Fibroblast of skin of left biceps (primary cell): ENCODE measurements around the gene CHST10.
"Not testable (repeated sequence)": the region's sequence is repeated elsewhere in the genome, so short reads cannot be mapped to it uniquely, and the experiment has no call there.

Source experiments
- DNase-seq, 2 experiments: peaks; one replicate each; pipeline ENCODE4 v3.0.0-alpha.2; 2013; ENCODE audit warnings: low read depth in 2 of 2

The CHST10 gene

DNA sequence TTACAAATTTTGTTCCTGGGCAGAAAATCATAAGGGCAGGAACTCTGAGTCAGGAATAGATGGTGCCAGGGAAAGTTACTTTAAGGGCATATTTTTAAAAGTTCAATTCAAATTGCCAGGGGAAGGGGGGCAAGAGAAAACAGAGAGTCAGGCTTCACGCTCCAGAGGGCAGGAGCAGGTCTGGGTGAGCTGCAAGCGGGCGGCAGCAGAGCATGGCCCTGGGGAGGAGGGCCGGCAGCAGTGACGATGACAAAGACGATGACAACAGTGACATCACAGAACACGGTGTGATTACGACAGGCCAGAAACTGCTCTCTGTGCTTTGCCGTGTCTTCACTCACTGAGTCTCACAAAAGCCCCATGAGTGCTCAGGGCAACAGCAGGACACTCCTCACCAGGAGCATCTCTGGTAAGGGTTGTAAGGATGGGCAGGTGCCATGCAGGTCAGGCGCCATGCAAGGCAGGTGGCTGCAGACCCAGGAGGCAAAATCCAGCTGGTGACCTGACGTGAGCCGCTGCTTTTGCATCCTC, 23.3 kb downstream of the CHST10 start:
- no peak for DNase-seq

DNA sequence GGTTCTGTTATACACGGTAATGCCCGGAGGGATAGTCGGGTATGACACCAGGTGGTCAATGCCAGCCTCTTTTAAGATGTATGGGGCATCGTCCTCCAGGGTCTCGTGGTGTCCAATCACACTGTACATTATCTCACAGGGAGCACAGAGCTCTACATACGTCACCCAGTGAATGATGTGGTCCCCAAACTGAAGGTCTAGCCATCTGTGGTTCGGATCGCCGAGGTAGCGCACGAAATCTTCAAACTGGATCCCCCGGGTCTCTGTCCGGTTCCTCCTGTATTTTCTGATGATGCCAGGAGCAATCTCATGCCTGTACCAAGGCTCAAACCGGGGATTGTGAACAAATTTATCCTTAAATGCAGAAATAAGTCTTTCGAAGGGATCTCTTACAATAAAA, 24.1 kb downstream of the CHST10 start:
- no peak for DNase-seq

DNA sequence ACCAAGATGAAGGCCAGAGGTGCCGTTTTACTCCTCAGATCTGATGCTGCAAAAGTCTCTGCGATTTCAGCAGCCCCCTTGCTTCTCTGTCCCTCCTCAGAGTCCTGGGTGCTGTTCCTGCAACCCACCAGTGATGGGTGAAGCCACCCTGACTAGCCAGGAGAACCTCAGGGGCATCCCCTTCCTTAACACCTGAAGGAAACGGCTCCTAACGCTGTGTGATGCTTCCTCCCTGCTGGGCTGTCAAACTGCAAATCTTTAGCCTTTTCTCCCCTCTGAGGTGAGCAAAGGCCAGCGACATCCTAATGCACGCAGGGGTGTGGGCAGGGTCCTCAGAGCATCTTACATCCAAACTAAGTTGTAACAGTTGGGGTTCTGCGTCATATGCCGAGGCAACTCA, 24.8 kb downstream of the CHST10 start:
- no peak for DNase-seq

DNA sequence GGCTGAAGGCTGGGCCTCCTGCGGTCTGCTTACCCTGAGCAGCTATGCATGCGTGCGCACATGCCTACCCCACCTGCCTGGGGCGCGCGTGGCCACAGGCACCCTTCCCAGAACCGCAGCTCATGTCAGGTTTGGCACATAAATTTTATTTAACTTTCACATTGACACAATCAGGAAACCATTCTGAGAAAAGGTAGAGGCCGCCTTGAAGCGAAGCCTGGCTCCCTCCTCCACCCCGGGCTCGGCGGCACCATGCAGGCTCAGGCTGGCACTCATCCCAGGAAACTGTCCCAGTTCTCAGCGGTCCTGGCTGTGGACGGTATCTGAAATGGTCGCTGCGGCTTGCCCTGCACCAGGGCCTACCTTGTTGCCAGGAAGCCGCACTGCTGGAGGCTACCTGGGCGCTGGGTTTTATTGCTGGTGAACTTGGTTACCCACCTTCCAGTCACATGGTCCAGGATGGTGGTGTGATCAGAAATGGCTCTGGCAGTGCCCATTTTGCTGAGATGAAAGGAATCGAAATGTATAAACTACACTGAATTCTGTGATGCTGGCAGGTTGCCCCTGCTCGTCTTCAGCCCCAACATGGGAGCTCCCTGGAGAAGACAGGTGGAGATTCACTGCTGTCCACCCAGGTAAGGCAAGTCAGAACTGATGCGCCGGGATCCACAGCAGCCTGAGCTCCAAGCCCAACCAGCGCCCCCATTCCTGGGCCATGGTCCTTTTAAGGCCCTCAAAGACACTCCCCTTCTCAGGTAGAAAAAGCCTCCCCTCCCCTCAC, 25.5 kb downstream of the CHST10 start:
- no peak for DNase-seq

DNA sequence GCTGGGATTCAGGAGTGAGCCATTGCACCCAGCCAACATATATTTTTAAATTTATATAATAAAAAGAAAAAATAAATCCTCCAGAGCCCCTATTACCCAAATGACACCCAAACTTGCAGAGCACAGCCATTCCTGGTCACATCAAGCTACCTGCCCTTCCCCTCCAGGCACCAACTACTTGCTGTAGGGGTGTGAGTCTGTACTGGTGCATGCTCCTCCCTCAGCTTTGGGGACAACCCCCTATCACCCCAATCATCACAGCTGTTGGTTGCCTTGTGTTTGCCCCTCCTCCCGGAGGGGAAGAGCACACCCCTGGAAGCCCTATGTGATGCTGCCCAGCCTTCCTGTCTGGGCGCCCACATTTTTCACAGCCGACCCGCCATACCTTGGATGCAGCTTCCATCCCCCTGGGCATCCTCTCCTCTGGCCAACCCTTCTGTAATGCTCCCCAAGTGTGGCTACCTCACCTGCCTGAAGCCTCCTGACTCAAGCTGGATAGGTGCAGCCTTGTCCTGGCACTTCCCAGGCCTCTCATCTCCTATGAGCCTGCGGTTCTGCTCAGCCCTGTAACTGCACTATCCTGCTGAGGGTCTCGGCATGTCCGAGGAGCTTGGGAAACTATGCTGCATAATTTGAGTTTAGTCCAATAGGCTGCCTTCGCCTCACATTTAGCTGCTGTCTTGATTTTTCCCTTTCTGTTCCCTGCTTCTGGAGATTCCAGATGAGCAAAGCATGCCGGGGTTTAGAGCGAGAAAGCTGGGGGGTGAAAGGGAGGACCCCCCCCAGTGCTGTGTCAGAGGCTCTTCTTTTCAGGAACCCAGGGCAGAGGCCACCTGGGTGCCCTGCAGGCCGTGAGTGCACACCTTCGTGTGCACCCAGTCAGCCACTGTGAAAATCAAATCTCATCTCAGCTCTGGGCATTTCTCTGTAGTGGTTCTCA, 27.2 kb downstream of the CHST10 start:
- no peak for DNase-seq

DNA sequence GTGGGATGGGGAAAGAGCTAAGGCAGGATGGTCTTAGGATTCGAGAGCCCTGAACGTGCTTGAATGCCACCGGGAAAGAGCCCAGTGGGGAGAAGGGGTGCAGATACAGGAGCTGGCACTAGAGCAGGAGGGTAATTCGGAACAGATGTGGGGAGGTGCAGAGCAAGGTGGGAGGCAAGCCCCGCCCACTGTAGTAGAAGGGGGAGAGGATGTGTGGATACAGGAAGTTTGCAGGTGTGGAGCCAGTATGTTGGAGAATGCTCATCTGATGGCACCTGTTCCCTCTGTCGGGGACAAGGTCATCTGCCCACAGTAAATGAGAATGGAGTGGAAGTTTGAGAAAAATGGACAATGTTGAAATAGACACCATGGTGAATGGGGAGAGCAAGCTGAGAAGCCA, 28.8 kb downstream of the CHST10 start:
- no peak for DNase-seq

DNA sequence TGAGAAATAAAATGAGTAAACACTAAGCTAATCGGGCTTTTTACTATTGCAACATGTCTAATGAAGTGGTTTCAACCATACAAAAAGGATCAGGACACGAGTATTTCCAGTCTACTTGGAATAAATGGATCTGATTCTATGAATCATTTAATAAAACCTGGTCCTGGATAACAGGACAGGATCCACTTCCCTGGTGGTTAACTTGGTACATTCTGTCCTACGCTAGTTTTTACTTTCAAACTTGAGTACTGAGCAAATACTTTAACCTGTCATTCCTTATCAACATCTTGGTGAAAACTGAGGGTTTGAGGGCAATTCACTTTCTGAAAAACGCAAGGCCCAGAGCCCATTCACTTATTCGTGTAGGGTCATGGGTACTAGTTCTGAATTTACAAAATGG, 33.5 kb downstream of the CHST10 start:
- DNase-seq = no peak

DNA sequence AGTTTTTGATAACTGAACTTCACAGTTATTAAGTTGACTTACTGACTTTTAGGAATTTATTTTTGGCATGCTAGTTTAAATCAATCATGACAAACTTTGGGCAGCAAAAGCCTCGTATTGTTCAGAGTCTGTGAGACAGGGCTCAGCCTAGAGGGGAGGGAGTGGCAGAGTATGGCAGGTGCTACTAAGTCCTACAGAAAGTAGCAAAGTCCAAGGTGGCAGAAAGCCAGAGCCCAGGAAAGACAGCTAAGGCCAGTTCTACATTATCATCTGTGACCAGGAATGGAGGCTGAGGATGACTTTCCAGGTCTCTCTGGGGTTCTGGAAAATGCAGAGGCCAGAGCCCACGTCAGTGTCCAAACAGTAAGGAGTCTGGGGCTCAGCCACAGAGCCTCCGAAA, 34.2 kb downstream of the CHST10 start:
- no peak for DNase-seq

DNA sequence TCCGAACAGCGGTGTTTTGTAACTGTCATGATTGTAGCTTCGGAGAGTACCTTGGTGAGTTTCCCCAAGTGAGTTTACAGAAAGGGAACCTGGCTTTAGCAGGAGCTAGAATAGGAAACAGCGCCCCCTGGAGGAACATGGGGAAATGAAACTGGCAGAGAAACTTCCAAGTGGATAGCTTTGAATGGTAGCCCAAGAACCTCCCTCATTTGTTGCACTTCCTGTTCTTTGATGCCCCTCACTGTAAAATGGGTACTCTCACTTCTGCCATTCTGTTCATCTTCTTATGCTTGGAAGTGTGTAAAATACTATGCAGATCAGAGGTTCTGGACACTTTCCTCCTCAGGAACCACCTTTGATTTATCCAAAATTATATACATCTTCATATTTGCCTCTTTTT, 36.2 kb downstream of the CHST10 start:
- peak; percentile 33 to 36 for DNase-seq

DNA sequence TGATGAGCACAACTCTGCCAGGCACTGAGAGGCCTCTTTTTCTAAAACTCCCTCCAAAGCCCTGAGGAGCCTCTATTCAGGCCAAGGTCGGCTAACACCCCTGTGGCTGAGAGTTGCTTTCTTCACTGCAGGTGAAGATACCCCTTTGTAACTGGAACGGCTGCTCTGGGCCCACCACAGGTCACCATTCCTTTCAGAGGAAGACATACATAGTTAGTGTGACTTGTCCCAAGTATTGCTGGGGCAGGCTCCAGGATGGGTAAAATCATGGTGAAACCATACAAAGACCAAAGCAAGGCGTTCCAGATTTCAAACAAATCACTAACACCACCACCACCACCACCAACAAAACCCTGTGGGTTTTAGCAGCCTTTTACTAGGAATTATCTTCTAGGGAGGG, 36.8 kb downstream of the CHST10 start:
- no peak for DNase-seq

DNA sequence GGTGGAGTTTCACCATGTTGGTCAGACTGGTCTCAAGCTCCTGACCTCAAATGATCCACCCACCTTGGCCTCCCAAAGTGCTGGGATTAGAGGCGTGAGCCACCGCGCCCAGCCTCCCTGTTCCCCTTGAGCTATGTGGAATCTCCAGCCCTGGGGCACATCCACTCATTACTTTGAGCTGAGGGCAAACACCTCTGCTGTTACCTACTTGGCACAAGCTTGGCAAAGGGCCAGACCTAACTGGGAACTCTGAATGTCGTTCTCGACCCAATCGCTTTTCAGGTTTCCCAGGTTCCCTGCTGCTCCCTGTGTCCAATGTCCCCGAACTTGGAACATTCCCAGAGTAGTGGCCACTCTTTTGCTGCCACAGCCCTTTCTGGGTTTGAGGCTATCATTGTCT, 40.6 kb downstream of the CHST10 start:
- DNase-seq = no peak

DNA sequence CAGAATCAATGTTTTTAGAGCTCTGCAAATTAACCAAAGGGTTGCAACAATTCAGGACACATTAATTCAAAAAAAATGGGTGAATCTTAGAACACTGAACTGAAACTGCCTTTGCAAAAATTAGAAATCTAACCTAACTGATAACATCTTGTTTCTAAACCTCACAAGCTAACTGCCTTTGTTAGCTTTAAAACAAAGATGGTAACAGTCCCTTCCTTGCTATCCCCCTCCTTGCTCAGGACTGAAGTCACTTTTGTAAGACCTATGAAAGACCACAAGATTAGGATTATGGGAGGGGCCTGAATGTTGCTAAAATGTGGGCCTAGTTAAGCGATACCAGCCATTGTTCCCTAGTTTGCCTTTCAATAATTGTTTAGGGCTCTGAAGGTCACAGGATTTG, 50.3 kb downstream of the CHST10 start:
- DNase-seq = no peak

DNA sequence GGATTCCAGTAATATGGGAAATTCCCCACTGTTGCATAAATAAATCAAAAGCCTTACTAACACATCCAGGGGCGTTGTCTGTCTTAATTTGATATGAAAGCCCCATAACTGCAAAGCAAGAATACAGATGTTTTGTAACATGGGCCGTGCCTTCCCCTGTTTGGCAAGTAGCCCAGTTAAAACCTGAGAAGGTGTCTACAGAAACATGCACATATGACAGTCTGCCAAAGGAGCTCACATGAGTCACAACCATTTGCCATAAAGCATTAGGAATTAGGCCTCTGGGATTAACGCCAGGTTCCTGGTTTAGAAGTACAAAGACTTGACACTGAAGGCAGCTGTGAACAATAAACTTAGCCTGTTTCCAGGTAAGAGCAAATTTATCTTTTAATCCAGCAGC, 52.0 kb downstream of the CHST10 start:
- peak; percentile 76 to 79 for DNase-seq

DNA sequence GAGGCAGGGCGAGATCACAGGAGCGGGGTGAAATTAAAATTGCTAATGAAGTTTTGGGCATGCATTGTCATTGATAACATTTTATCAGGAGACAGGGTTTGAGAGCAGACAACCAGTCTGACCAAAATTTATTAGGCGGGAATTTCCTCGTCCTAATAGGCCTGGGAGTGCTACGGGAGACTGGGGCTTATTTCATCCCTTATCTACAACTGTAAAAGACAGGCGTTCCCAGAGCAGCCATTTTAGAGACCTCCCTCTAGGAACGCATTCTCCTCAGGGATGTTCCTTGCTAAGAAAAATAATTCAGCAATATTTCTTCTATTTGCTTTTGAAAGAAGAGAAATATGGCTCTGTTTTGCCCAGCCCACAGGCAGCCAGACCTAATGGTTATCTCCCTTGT, 55.2 kb downstream of the CHST10 start:
- DNase-seq = not testable (repeated sequence)

DNA sequence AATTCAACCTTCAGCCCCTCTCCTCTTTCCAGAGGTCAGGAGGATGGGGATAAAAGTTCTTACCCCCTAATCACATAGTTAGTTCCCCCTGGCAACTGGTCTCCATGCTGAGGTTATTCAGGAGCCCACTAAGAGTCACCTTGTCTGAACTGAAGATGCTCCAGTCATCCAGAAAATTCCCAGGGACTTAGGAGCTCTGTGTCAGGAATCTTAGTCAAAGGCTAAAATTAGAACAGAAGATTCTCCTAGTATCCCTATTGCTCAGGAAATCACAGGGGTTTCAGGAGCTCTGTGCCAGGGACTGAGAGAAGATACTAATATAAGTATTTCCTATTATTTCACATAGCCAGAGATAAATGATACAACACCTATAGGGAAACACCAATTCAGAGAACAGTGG, 57.9 kb downstream of the CHST10 start:
- no peak for DNase-seq

DNA sequence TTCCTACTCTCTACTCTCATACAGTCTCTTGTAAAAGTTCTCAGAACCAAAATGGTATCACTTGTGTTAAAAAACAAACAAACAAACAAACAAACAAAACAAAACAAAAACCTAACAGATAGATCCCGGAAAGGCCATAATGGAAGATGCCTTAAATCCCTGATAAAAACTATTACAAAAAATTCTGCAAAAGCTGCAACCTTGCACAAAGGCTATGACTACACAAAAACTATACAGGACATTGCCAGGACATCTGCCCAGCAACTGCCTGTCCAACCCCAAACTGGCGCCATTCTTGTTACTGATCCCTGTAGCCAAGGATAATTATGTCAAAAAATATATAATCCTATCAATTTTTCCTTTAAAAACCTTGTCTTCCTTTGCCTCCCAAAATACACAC, 58.9 kb downstream of the CHST10 start:
- DNase-seq = no peak

DNA sequence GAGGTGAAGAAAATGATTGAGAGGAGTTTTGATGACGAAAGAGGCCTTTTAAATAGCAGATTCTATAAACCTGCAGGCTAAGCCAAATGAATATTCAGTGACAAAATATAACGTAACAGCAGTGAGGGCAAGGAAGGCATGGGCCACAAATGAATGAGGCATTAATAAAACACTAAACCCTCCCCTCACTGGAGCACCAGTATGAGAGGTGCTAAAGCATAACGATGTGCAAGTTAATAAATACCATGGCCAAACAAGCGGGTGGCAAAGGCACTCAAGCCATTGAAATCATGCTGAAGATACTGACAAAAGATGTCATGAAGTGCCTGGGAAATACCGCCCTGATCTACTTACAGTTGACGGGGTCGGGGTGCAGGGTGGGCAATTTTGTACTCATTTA, 64.9 kb downstream of the CHST10 start:
- no peak for DNase-seq

DNA sequence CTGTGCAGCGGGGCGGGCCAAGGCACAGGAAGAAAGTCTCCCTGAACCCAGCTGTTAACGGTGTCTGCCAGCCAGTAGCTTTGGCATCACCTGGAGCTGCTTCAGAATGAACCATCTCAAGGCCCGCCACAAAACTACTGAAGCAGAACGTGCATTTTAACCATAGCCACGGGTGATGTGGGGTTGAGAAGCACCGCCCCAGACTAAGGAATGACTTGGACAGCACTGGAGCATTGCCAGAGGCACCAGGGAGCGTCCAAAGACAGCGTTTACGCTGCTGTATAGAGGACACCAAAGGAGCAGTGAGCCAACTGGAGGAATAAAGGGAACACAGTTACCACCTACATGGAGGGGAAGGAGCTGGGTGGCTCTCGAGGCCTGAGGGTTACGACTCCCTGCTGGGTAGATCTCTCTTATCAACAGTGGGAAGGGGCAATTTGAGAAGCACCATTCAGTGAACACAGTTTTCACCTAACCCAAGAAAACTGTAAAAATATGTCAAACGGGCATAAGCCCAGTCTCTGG, 66.7 kb downstream of the CHST10 start:
- no peak for DNase-seq

DNA sequence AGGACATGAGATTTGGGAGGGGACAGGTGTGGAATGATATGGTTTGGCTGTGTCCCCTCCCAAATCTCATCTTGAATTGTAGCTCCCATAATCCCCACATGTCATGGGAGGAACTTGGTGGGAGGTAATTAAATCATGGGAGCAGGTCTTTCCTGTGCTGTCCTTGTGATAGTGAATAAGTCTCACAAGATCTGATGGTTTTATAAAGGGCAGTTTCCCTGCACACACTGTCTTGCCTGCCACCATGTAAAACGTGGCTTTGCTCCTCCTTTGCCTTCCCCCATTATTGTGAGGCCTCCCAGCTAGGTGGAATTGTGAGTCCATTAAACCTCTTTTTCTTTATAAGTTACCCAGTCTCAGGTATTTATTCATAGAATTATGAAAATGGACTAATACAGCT, 72.3 kb downstream of the CHST10 start:
- DNase-seq = not testable (repeated sequence)

DNA sequence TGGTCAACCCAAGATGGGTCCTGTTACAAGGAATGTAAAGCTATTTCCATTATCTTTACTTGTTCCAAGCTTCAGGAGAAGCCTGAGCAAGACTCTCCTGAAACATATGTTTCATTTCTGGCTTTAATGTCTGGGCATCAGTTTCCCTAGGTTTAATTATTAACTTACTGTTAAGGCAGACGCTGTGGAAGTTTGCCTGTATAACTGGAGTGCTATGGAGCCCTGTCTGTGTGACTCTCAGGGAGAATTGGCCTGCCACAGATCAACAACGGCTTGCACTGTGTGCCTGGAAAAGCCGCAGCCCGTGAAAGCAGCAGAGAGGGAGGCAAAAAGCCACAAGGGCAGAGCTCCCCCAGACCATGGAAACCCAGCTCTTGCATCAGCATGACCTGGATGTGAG, 73.0 kb downstream of the CHST10 start:
- DNase-seq = no peak

DNA sequence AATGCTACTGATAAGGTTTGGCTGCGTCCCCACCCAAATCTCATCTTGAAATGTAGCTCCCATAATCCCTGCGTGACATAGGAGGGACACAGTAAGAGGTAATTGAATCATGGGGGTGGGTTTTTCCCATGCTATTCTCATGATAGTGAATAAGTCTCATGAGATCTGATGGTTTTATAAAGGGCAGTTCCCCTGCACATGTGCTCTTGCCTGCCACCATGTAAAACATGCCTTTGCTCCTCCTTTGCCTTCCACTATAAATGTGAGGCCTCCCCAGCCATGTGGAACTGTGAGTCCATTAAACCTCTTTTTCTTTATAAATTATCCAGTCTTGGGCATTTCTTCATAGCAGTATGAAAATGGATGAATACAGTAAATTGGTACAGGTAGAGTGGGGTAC, 75.0 kb downstream of the CHST10 start:
- not testable (repeated sequence) for DNase-seq
